ENCODE data around the gene CPD.

CPD gene

GRCh38 chr17:30352240-30352814, 26.4 kb upstream of the CPD start:
- DNase-seq (ENCODE audit: low read depth in 2 of 2, low spot score in 1 of 2): no peak

GRCh38 chr17:30354701-30355100, 24.0 kb upstream of the CPD start:
- DNase-seq (ENCODE audit: low read depth in 2 of 2, low spot score in 1 of 2): no peak

- DNase-seq (ENCODE audit: low read depth in 2 of 2, low spot score in 1 of 2): no peak
Observed at GRCh38 chr17:30357476-30357875, 21.3 kb upstream of the CPD start.

- DNase-seq (ENCODE audit: low read depth in 2 of 2, low spot score in 1 of 2): no peak
Observed at GRCh38 chr17:30358055-30358760, 20.5 kb upstream of the CPD start.

- no peak for DNase-seq (ENCODE audit: low read depth in 2 of 2, low spot score in 1 of 2)
Observed at GRCh38 chr17:30360086-30360808, 18.5 kb upstream of the CPD start.

GRCh38 chr17:30361766-30362279, 16.9 kb upstream of the CPD start:
- no peak for DNase-seq (ENCODE audit: low read depth in 2 of 2, low spot score in 1 of 2)

- peak; percentile 44 to 49 for DNase-seq (ENCODE audit: low read depth in 2 of 2, low spot score in 1 of 2)
Observed at GRCh38 chr17:30363715-30364202, 15.0 kb upstream of the CPD start.

GRCh38 chr17:30366536-30366935, 12.2 kb upstream of the CPD start:
- DNase-seq (ENCODE audit: low read depth in 2 of 2, low spot score in 1 of 2): no peak

GRCh38 chr17:30368912-30369720, 9.6 kb upstream of the CPD start:
- DNase-seq (ENCODE audit: low read depth in 2 of 2, low spot score in 1 of 2): no peak

- no peak for DNase-seq (ENCODE audit: low read depth in 2 of 2, low spot score in 1 of 2)
Observed at GRCh38 chr17:30369995-30370394, 8.7 kb upstream of the CPD start.

- no peak for DNase-seq (ENCODE audit: low read depth in 2 of 2, low spot score in 1 of 2)
Observed at GRCh38 chr17:30372755-30373154, 6.0 kb upstream of the CPD start.

- DNase-seq (ENCODE audit: low read depth in 2 of 2, low spot score in 1 of 2): no peak
Observed at GRCh38 chr17:30375661-30376060, 3.1 kb upstream of the CPD start.

GRCh38 chr17:30376621-30377452, 1.9 kb upstream of the CPD start:
- DNase-seq (ENCODE audit: low read depth in 2 of 2, low spot score in 1 of 2): no peak

GRCh38 chr17:30377574-30378240, 1.0 kb upstream of the CPD start:
- no peak for DNase-seq (ENCODE audit: low read depth in 2 of 2, low spot score in 1 of 2)

- DNase-seq (ENCODE audit: low read depth in 2 of 2, low spot score in 1 of 2): peak; percentile 10 to 21
Observed at GRCh38 chr17:30378241-30378824, 394 bp upstream of the CPD start.

GRCh38 chr17:30379303-30379902, 676 bp downstream of the CPD start:
- DNase-seq (ENCODE audit: low read depth in 2 of 2, low spot score in 1 of 2): peak in 1 of 2 donors; percentile 7

- DNase-seq (ENCODE audit: low read depth in 2 of 2, low spot score in 1 of 2): no peak
Observed at GRCh38 chr17:30379903-30380381, 1.2 kb downstream of the CPD start.

GRCh38 chr17:30380643-30381339, 2.1 kb downstream of the CPD start:
- no peak for DNase-seq (ENCODE audit: low read depth in 2 of 2, low spot score in 1 of 2)

Data from stimulated activated CD8-positive, alpha-beta memory T cell treated with anti-CD3 and anti-CD28 coated beads, Interleukin-4, amount 100 ng/mL, for 1 hour (primary cell).